NCI-H1105 treated with DMSO at 0.1 percent for 48 hours (cell line): Measurements from ENCODE around the gene NCK1.
"Not testable (repeated sequence)": the region's sequence is repeated elsewhere in the genome, so short reads cannot be mapped to it uniquely, and the experiment has no call there.

Experiments used
- DNase-seq: peaks from one replicate; lab custom pipeline; 2025; lab: John Stamatoyannopoulos, UW

Gene NCK1

DNA sequence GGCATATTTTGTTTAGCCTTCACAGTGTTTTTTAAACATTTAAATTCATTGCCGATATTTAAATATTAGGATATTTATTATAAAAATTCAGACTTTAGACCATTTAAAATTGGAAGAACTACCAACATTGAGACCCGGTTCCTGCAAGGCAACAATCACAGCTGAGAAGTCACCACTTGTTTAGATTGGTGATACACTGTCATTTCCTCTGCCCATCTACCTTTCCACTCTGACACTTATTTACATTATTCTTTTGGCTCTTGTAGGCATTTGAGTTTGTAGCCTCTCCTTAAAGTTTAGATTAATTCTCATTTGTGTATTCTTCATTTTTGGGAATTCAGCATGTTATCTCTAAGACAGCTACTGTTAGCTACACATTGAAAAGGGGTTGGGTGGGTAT lies 85.5 kb downstream of the NCK1 start:
- DNase-seq: no peak

DNA sequence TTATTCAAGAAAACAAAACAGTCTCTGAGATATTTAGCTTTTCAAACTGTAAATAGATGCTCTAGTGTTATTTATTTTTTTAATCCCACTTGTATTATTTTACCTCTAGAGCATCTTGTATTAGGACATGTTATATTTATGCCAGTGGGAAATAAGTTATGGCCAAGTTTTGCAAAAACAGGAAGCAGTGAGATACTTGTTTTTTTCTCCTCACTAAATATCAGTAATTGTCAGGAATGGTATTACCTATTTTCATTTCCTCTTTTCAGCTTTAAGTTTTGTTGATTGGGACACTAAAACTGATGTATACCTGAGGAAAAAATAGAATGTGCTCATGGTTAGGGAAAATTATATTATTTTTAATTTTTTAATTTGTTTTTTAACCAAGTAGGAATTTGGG lies 87.1 kb downstream of the NCK1 start:
- DNase-seq: no peak

DNA sequence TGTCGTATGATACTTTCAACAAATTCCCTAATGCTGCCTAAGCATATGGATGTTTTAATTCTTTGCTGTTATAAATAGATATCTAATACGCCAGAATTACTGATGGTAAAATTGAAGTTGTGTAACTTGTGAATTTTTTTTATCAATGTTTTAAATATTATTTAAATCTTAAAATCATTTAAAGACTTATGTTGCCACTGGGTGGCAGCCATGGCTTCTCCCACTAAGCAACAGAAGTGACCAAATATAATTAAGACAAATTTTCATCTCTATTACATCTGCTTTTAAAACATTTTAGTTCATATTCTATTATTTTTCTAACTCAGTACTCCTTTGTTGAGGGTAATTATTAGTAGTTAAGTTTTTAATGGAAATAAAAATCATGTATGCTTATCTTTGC lies 87.7 kb downstream of the NCK1 start:
- no peak for DNase-seq

DNA sequence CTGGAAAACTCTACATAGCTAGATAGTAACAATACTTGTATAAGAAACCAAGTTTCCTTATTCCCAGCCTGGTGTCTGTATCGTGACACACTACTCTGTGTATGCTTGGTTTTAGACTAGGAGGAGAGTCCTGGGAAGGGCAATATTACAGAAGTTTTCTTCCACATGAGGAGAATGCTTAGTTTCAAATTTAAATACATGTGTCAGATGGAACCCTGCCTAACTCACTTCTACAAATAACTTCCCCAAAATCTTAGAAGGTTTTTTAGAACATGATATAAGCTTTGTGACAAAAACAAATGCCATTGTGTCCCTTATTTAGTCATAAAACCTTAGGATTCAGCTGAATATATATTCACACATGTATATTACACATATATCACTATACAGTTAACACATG lies 88.6 kb downstream of the NCK1 start:
- no peak for DNase-seq

DNA sequence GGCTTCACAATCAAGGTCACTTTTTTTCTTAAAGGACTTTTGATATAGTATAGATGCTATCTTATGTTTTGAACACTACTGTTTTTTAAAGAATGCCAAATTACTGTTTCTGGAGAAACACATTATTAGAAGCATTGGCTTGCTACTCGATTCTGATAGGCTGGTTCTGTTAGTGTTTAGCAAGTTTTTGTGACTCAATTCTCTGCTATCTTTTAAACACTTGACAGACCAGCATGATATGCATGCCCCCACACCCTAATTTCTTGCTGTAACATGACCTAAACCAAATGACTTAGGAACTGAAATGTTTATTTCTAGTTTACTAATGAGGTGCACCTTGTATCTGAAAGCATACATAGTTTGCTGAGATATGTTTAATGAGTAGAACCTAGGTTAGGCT lies 90.3 kb downstream of the NCK1 start:
- no peak for DNase-seq

DNA sequence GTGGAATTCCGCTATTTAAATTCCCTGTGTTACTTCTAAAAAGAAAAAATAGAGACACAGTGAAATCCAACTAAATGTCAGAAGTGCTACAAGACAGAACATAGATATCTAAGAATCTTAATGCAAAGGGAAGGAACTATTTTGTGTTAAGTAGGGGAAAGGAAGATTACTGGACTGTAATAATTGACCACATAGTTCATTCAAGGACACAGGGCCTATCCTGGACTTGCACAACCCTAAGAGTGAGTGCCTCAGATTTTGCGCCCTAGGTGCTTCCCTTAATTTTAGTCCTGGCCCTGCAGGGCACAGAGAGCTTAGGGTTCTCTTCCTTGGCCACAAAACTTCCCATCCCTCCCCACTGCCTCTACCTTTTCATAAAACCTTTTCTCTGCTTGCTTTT lies 92.2 kb downstream of the NCK1 start:
- no peak for DNase-seq

DNA sequence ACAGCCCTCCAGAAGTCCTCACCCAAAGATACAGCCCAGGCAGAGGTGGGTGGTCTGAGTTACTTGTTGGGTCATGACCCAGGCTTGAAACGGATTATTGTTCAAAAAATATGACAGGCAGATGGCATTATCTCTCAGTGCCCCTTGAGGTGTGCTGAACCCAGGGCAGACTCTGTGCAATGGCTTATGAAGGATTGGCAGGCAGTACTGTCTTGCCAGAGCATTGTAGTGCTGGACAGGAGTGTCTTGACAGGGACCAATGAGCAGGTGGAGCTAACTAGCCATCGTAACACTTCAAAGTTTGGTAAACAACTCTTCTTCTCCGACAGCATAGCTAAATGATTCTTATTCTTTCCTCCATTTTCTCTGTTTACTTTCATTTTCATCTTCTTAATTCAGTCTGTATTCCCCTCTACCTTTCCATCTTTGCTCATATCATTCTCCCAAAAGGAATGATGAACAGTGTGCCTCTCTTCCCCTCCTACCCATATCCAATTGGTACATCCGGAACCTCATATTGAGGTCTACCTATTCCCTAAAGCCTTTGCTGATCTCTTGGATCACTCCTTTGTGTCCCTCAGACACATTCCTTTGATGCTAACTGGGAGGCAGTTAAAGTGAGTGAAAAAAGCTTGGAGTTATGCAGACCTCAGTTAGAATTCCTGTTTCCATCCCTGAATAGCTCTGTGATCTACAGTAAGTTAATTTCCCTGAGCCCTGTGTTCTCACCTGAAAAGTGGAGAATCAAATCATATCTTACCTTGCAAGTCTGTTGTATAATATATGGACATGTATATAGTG lies 93.2 kb downstream of the NCK1 start:
- no peak for DNase-seq

DNA sequence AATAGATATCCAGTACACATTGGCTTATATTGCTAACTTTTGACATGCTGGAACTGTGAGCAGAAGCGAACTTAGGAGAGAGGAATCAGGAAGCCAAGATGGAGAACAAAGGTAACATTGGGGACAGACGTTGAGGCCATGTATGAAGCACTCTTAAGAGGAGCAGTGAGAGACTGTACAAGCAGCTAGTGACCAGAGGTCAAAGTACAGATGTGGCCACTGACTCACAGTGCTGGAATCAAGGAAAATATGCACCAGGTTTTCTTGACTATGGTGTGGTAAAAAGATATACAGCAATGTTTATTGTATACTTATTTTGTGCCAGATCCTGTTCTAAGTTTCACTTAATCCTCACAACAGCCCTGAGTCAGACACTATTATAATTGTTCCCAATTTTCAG lies 93.8 kb downstream of the NCK1 start:
- no peak for DNase-seq

DNA sequence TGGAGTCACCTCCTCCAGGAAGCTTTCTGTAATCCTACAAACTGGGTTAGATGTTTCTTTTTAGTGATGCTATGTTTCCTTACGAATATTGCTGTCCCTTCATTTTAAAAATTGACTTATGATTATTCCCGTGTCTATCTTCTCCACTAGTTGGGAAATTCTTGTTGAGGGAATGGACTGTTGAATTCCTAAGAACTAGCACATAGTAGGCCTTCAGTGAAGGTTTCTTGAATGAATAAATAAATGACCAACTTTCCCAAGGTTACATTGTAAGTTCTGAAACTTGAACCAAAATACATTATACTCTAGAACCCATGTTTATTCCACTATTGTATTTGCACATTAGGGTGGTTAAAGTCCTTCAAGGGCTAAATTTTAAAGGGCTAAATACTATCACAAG lies 95.0 kb downstream of the NCK1 start:
- DNase-seq: no peak

DNA sequence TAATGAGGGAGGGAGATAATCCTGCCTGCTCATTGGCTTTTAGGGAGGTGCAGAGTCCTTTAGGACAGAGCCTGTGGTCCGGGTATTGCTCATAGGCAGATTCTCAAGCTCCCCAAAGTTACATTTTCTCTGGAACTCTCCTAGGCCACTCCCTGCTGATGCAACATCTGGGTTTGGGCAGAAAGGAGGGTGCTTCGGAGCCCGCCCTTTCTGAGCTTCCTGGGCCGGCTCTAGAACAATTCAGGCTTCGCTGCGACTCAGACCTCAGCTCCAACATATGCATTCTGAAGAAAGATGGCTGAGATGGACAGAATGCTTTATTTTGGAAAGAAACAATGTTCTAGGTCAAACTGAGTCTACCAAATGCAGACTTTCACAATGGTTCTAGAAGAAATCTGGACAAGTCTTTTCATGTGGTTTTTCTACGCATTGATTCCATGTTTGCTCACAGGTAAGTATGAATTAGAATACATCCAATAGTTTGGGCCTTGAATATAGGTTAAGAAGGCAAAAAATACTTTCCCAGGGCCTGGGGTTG lies 95.8 kb downstream of the NCK1 start, which contains the start of gene IL20RB:
IL20RB (plus strand) TSS at position 233 of the 538 bp plus-strand sequence; CDS start at position 364, 131 bp downstream.
- DNase-seq: no peak

DNA sequence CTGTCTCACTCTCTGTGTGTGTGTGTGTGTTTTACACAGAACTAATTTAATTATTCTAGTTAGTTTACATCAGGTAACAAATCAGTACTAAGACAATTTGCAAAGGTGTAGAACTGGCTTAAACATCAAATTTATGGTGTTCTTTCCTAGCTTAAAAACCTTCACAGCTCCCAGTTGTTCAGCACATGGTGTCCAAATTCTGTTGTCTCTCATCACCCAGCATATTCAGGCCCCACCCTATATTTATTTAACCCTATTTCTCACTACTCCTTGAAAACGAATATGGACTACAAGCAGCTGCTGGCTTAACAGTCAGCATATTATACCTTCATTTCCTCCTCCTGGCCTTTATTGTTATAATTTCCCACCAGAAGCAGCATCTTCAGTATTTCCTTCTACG lies 96.9 kb downstream of the NCK1 start:
- DNase-seq: no peak

DNA sequence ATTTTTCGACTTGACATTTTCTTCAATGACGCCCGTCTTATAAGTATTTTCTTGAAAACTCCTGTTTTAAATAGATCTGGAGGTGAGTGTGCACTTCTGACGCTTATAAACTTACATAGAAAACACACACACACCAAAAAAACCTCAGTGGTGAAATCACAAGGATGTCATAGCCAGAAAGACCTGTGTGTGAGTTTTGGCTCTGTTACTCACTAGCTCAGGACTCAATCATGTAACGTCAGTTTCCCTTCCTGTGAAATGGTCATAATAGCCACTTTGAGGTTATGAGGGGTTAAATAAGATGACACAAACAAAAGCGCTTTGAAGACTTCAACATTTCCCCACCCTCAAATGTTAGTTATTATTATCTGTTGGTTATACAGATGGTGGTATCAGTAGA lies 97.6 kb downstream of the NCK1 start:
- DNase-seq: no peak

DNA sequence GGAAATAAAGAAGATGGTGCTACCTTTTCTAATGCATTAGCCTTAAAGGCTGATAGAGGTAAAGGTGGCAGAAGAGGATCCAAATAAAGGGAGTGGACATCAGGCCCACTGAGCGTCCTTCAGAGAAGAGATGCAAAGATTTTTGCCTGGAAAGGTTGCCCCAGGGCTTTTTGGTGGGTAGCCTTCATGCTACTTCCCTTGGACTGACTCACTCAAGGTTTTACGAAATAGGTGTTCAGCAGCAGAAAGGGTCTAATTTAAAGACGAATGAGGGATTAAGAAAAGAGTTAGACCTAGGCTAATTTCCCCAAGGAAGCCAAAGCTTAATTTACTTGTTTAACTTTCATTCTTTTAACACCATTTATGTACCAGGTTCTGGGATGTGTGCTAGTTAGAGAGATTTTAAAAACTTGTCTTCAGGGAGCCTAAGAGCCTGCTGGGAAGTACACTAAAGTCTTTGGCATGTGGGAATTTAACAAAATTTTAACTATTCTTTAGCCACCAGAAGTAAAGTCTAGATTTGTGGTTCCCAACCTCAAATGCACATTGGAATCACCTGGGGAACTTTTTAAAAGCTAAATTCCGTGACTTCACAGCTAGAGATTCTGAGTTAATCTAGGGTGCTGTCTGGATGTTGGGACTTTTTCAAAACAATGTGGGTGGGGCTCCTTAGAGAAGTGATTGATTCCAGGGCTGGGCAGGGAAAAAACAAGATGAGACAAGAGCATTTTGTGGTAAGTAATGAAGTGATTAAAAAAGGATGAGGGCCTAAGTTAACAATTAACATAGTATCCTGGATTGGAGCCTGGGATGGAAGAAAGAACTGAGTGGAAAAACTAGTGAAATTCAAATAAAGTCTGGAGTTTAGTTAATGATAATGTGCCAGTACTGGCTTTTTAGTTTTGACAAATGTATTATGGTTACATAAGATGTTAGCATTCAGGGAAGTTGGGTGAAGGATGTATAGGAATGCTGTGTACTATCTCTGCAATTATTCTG lies 99.1 kb downstream of the NCK1 start:
- DNase-seq: no peak

DNA sequence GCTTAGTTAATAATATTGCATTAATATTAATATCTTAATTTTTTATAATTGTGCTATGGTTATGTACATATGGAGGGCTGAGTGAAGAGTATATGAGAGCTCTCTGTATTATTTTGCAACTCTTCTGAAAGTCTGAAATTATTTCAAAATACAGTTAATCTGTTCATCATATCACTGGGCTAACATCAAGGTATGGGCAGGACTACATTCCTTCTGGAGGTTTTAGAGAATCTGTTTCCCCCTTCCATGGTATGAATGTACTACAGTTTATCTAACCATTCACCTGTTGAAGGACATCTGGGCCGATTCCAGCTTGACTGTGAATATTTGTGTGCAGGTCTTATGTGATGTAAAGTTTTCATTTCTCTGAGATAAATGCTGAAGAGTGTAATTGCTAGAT lies 100.9 kb downstream of the NCK1 start:
- no peak for DNase-seq

DNA sequence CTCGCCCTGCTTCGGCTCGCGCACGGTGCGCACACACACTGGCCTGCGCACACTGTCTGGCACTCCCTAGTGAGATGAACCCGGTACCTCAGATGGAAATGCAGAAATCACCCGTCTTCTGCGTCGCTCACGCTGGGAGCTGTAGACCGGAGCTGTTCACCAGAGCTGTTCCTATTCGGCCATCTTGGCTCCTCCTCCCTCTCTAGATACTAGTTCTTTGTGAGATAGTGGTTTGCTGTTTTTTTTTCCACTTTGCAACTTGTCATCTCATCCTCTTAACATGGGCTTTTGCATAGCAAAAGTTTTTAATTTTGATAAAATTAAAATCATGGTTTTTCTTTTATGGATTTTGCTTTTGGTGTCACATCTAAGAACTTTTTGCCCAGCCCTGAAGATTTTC lies 107.5 kb downstream of the NCK1 start:
- not testable (repeated sequence) for DNase-seq

DNA sequence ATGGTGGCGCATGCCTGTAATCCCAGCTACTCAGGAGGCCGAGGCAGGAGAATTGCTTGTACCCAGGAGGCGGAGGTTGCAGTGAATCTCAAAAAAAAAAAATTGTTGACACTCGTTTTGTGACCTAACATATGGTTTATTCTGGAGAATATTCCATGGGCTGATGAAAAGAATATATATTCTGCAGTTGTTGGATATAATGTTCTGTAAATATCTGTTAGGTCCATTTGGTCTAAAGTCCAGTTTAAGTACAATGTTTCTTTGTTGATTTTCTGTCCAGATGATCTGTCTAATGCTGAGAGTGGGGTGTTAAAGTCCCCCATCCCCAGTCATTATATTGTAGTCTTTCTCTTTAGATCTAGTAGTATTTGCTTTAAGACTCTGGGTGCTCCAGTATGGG lies 111.3 kb downstream of the NCK1 start:
- no peak for DNase-seq

DNA sequence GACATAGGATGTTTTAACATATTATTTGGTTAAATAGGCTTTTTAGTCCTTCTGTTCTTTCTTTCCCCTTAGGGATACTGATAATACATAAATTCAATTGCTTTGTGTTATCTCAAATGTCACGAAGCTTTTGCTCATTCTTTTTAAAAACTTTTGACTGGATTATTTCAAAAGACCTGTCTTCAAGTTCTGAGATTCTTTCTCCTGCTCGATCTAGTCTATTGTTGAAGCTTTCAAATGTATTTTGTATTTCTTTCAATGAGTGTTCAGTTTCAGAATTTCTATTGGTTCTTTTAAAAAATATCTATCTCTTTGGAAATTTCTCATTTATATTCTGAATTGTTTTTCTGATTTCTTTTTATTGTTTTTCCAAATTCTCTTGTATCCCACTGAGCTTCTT lies 112.7 kb downstream of the NCK1 start:
- DNase-seq: no peak

DNA sequence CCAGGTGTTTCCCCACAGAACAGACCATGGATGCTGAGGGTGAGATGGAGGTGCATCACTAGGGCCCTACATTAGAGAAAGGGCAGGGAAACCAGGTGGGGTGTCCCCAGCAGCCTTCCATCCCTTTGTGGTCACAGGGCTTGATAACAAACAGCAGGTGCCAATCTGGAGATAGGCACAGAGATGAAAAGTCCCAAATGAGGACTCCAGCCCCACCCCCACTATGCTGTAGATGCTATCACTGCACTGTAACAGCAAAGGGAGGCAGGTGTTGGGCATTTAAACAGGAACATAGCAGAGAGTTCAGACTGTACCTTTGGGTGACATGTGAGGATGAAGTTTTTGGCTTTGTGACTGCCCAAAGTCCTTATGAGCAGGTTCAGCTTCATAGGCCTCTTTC lies 117.2 kb downstream of the NCK1 start:
- DNase-seq: no peak

DNA sequence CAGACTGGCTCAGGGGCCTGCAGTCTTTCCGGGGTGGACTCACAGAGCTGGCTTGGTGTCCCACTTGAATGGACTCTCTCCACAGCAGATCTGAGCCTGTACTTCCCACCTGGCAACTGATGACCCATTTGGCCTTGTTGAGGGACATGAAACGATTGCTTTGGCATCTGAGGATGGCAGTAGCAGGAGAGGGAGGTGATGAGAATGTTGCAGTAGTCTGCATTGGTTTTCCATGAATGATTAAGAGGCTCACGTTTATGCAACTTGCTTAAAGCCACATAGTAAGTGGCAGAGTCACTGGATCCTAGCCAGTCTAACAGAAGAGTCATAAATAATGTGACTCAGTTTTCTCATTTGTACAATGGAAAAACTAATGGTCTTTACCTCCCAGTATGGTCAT lies 117.7 kb downstream of the NCK1 start:
- no peak for DNase-seq

DNA sequence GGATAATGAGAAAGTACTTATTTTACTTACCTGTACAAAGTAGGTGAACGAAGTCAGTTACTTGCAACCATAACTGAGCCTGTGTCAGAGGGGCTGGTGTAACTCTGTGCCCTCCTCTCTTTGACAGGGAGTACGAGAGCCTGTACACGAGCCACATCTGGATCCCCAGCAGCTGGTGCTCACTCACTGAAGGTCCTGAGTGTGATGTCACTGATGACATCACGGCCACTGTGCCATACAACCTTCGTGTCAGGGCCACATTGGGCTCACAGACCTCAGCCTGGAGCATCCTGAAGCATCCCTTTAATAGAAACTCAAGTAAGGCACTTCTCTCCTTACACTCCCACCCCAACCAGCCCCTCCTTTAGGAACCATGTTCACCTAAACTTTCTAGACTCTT lies 120.0 kb downstream of the NCK1 start:
- DNase-seq: no peak

DNA sequence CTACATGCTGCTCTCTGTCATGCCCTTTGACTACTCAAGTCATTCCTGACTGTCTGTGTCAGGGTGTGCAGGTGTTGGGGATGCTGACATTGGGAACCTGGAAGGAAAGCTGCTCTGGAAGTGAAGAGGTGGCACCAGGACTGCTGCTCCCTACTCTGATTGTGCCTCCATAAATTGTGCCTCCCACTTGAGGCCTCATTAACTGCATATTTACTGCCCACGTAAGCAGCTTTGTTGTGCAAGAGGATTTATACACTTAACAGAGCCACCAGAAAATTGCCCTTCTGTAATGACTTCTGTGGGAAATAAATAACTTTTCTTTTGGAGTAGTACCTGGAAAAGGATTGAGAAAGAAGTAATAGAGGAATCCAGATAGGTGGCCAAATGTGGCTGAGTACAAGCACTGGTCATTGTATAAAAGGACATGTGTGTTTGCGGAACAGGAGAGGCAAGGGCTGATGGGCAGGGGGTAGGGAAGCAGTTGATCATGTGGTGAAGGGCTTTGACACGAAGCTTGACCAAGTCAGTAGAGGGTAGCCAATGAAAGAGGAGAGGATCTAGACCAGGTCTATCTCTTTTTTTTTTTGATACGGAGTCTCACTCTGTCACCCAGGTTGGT lies 120.6 kb downstream of the NCK1 start:
- peak; percentile 30 for DNase-seq

DNA sequence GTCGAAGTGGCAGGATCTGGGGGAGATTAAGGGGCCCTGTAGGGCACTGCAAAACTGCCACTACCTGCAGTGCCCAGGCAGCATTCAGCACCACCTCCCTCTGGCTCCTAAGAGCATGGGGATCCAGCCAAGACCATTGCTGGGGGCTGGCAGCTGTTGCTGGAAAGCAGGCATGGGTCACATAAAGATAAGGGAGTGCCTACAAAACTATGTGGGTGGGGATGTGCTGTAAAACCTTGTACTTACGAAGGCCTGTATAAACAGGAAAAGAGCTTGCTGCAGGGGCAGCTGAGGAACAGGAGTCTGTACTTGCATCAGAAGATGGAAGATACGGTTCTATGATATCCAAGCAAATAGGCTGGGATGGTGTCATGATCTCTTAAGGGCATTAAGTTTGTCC lies 122.8 kb downstream of the NCK1 start:
- DNase-seq: no peak
